ENCODE measurements around the gene RAPGEF4. TPM values are rescaled to one million over a fixed set of nuclear protein-coding genes. Genes with fewer than 3 reads are reported as not detected.

Gene RAPGEF4
- total RNA-seq, 1 donor = 2.6 TPM

- DNase-seq (ENCODE audit: low read depth) = no peak
- TF ChIP-seq, protein P1, sequence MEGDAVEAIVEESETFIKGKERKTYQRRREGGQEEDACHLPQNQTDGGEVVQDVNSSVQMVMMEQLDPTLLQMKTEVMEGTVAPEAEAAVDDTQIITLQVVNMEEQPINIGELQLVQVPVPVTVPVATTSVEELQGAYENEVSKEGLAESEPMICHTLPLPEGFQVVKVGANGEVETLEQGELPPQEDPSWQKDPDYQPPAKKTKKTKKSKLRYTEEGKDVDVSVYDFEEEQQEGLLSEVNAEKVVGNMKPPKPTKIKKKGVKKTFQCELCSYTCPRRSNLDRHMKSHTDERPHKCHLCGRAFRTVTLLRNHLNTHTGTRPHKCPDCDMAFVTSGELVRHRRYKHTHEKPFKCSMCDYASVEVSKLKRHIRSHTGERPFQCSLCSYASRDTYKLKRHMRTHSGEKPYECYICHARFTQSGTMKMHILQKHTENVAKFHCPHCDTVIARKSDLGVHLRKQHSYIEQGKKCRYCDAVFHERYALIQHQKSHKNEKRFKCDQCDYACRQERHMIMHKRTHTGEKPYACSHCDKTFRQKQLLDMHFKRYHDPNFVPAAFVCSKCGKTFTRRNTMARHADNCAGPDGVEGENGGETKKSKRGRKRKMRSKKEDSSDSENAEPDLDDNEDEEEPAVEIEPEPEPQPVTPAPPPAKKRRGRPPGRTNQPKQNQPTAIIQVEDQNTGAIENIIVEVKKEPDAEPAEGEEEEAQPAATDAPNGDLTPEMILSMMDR (IDR thresholded peaks at IDR 0.05; ENCODE audit: insufficient read depth, low read depth, low read length) = no peak
- H3K4me3 ChIP-seq (ENCODE audit: low read depth, low read length) = no peak overlapping the region
Measured at GRCh38 chr2:172922815-172923214, 187.2 kb downstream of the RAPGEF4 start.

DNA sequence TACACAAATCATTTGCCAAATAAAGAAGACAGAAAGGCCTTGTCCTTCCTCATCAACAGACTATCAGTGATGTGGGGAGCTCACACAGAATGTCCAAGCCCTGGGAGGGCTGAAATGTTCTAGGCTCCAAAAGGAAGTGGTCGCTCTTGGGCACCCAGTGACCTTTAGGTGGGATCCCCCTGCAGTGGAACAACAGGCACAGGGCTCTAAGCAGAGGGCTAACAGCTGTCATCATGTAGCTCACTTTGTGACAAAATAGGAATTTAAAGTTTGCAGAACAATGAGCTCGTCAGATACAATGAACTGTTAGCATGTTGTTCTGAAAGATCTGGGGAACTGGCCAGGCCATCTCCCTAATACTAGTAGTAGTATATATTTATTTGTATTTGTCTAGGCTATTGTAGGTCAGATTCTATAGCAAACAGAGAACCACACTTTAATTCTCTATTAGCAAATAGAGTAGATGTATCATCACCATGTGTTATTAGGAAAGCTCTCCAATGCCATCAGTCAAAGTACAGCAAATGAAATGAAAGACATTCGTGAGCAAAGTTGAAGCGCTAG is 188.5 kb downstream of the RAPGEF4 start:
- DNase-seq (ENCODE audit: low read depth) = no peak
- H3K4me3 ChIP-seq (ENCODE audit: low read depth, low read length) = no peak overlapping the region
- TF ChIP-seq, protein P1 (IDR thresholded peaks at IDR 0.05; ENCODE audit: insufficient read depth, low read depth, low read length) = no peak

DNA sequence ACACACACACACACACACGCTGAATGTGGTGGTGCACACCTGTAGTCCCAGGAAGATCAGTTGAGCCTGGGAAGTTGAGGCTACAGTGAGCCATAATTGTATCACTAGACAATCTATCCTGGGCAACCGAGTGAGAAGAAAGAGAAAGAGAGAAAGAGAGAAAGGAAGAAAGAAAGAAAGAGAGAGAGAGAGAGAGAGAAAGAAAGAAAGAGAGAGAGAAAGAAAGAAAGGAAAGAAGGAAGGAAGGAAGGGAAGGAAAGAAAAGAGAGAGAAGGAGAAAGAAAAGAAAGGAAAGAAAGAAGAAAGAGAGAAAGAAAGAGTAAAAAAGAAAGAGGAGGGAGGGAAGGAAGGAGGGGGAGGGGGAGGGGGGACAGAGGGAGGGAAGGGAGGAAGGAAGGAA is 190.0 kb downstream of the RAPGEF4 start:
- TF ChIP-seq, protein P1 (IDR thresholded peaks at IDR 0.05; ENCODE audit: insufficient read depth, low read depth, low read length) = no peak
- no peak for DNase-seq (ENCODE audit: low read depth)
- H3K4me3 ChIP-seq (ENCODE audit: low read depth, low read length) = no peak overlapping the region

- H3K4me3 ChIP-seq (ENCODE audit: low read depth, low read length) = no peak overlapping the region
- DNase-seq (ENCODE audit: low read depth) = no peak
- TF ChIP-seq, protein P1 (IDR thresholded peaks at IDR 0.05; ENCODE audit: insufficient read depth, low read depth, low read length) = no peak
Measured at GRCh38 chr2:172926785-172927640, 191.4 kb downstream of the RAPGEF4 start.

DNA sequence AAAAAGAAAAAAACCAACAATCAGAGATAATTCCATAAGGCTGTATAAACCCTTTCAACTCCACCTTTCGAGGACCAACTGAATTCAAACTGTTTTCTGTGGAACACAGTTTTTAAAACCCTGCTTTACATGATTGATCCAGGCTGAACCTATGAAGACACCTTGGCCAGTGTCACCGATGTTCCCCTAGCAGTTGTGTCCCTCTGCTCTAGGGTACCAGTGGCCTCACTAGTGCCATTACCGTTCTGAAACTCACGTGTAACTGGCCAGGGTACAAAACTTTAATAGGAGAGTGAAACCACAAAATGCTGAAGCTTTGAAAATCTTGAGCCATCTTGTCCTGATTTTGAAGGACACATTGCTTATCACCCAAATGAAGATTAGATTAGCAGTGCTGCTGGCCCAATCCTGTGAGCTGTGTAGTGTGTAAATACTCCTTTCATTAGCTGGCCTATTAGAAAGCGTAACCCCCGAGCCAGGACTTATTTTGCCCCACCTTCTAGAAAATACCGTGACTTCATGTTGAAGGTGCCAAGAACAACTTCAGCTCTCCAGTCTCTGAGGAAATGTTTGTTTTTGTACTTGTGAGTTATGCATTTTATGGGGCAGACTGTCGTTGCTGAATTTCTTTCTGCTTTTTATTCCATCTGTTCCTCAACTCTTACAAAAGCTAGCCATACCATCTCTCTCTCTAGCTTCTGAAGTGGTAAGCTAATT is 192.2 kb downstream of the RAPGEF4 start:
- H3K4me3 ChIP-seq (ENCODE audit: low read depth, low read length) = no peak overlapping the region
- TF ChIP-seq, protein P1 (IDR thresholded peaks at IDR 0.05; ENCODE audit: insufficient read depth, low read depth, low read length) = no peak
- DNase-seq (ENCODE audit: low read depth) = peak; percentile 70

DNA sequence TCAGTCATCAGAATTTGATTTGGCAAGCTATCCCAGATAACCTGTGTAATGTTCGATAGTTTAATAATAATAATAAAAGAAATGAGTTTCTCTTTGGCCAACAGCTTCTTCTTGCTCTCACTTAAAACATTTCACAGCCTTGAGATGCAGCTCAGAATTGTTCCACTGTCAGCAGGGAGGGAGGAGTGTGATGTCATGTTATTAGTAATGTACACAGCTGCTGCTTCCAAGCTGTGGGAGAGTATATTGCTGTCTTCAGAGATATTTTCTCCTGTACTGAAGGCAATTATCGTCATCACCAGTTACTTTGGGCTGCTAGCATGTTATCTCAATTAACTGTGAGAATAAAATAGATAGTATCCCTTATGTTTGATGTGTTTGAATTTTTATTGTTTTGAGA is 193.1 kb downstream of the RAPGEF4 start:
- H3K4me3 ChIP-seq (ENCODE audit: low read depth, low read length) = no peak overlapping the region
- TF ChIP-seq, protein P1 (IDR thresholded peaks at IDR 0.05; ENCODE audit: insufficient read depth, low read depth, low read length) = no peak
- DNase-seq (ENCODE audit: low read depth) = peak; percentile 81

Measured in fibroblast of villous mesenchyme (primary cell).